Metanephros (tissue), 1 donor: Measurements from ENCODE around the gene PDE4C. TPM values are rescaled to one million over a fixed set of nuclear protein-coding genes. Genes with fewer than 3 reads are reported as not detected.

Experiments
- total RNA-seq: library from RNA; depleted of rRNA; stranded (reverse); fragments of >200 nt; gene quantifications from one replicate; pipeline ENCODE4 v1.2.3, GENCODE V29; 2014

The PDE4C gene
- 5.3 TPM for total RNA-seq

DNA sequence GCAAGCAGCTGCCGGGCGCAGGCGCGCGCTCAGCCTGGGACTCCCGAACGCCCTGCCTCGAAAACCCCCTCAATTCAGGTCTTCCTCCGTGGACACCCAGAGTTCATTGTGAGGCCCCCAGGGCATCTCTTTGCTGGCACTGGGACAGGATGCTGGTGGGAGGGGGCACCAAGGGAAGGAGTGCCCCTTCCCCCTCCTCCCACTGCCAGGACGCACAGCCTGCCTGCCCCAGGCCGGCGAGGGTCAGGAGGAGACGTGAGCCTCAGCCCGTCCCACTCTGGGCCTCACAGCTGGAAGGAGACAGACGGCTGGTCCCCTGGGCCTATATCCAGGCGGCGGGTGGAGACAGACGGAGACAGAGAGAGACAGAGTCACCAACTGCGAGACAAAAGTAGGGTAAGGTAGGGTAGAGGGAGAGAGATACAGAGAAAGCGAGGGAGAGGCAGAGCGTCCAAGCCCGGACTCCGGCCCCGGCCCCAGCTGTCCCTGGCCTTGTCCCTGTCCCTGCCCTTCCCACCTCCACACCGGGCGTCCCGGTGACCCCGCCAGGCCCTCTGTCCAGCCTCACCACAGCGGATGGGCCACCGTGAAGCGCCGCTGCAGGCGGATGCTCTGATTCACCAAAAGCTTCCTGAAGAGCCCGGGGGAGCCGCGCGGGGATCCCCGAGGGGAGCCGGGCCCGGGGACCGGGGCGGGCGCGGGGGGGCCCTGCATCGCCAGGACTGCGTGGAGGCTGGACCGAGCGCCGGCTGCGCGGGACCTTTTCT, at the start of gene PDE4C:
Gene PDE4C (minus strand): TSS at position 737 of the 767 bp plus-strand sequence. CDS start 23 bp downstream, at position 714.

DNA sequence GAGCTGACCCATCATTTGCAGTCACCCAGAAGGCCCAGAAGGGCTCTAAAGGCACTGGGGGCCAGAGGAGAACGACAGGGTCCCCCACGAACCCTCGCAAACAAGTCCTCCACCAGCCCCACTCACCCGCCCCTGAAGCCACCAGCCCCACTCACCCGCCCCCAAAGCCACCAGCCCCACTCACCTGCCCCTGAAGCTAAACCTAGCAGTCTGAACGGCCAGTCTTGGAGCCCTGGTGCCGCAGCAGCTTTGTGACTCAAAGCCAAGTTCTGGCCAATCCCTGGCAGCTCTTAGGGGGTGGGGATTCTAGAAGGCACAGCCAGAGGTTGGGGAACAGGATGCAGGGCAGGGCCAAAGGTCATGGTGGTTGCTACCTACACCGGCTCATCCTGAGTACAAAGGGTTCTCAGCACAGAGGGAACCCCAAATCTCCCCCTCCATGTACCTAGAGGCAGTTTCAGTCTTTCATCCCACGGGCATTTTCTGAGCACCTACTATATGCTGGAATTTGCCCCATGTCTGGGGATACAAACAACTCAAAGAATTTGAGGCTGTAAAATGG, 48.1 kb upstream of the PDE4C start, which contains the start of gene IQCN:
Gene IQCN (minus strand): TSS at position 234 of the 562 bp plus-strand sequence. CDS start 4,974 bp downstream, outside the sequence.

DNA sequence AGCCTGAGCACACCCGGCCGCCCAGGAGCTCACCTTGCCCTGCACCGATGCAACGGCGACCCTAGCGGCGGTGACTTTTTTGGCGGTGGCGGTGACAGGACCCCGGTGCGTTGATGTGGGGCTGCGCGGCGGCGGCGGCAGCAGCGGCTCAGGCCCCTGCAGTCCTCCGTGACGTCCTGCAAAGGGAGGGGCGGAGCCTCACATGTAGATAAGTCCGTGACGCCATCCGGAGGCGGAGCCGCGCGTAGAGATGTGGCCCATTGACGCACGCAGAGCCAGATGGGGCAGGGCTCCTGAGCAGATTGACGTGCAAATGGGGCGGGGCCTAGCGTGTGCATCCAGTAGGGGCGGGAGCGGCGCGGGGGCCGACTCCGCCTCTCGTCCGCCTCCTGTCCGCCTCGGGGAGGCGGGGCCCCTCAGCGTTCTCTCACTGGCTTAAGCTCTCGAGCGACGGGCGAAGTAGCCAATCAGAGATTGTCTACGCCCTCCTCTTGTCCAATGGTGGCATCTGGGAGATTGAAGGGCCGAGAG, 22.3 kb downstream of the PDE4C start, which contains the start of gene RAB3A:
Gene RAB3A (minus strand): TSS at position 180 of the 531 bp plus-strand sequence. CDS start 1,302 bp downstream, outside the sequence.

DNA sequence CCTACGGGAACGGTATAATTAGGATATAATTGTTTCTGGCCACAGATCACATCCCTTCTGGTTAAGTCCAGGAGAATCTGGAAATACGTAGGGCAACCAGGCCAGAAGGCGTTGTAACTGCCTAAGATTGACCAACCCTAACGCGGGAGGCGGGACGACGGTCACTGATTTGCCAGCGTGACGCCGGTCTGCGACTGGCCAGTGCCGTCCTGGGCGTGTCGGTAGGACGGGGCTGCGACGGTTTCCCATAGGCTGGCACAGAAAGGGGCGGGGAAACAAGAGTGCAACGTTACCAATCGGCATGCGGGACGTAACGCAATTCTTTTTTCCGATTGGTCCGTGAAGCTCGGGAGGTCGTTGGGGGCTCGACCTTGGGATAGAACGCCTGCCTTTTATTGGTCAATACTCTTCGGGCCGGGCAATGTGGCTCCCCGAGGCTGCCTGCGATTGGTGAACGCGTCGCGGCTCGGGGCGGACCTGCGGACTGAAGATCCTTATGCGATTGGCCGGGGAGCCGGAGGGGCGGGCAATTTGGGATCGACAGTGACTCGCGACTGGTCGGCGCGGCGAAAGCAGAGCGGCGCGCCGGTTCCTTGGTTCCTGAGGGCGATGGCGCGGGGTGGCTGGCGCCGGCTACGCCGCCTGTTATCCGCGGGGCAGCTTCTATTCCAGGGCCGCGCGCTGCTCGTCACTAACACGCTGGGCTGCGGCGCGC, 33.4 kb downstream of the PDE4C start, which contains the start of gene MPV17L2:
Gene MPV17L2 (plus strand): TSS at position 546 of the 715 bp plus-strand sequence. CDS start 64 bp downstream, at position 610.

Other genes starting within 250 kb of the PDE4C start
- 16.6 TPM for gene ARRDC2, start 218.3 kb downstream of the PDE4C start, total RNA-seq
- 1.3 TPM for gene IL12RB1, start 139.5 kb downstream of the PDE4C start, total RNA-seq
- gene MAST3, start 128.7 kb downstream of the PDE4C start, total RNA-seq, result 10.4 TPM
- 14.0 TPM for gene PIK3R2, start 73.3 kb downstream of the PDE4C start, total RNA-seq
- 57.0 TPM for gene IFI30, start 52.6 kb downstream of the PDE4C start, total RNA-seq
- gene MPV17L2, start 33.2 kb downstream of the PDE4C start, total RNA-seq, result 8.1 TPM
- 8.8 TPM for gene RAB3A, start 22.4 kb downstream of the PDE4C start, total RNA-seq
- 3.3 TPM for gene IQCN, start 48.0 kb upstream of the PDE4C start, total RNA-seq
- 367 TPM for gene JUND, start 55.2 kb upstream of the PDE4C start, total RNA-seq
- 148 TPM for gene LSM4, start 96.6 kb upstream of the PDE4C start, total RNA-seq
- 31.9 TPM for gene PGPEP1, start 114.2 kb upstream of the PDE4C start, total RNA-seq
- 139 TPM for gene GDF15, start 159.7 kb upstream of the PDE4C start, total RNA-seq
- 5.4 TPM for gene LRRC25, start 171.2 kb upstream of the PDE4C start, total RNA-seq
- 77.5 TPM for gene SSBP4, start 193.0 kb upstream of the PDE4C start, total RNA-seq
- 126 TPM for gene ISYNA1, start 211.7 kb upstream of the PDE4C start, total RNA-seq